HEK293T (cell line): Measurements from ENCODE around the gene INO80.

ENCODE experiments used
- CTCF ChIA-PET: fragments of 350-600 bp; formaldehyde crosslinking; extraction: SDS; loops from one replicate; lab custom pipeline; 2021; ENCODE audit warnings: antibody characterized with exemption, inconsistent platforms; lab: Yijun Ruan, JAX
- POLR2A ChIA-PET: fragments of 350-600 bp; formaldehyde crosslinking; extraction: SDS; loops from one replicate; lab custom pipeline; 2020; ENCODE audit warnings: antibody characterized with exemption, inconsistent platforms; lab: Yijun Ruan, JAX
- DNase-seq: peaks from one replicate; pipeline ENCODE4 v3.0.0; 2012; ENCODE audit warnings: mixed read lengths; ENCODE audit errors: extremely low spot score
- ARNT ChIP-seq: fragments of 450-650 bp; IDR thresholded peaks from 2 replicates; pipeline ENCODE4 v1.6.1; 2017; ENCODE audit warnings: mild to moderate bottlenecking
- BHLHE40 ChIP-seq: fragments of 450-650 bp; IDR thresholded peaks from 2 replicates; pipeline ENCODE4 v1.6.1; 2016; ENCODE audit warnings: mild to moderate bottlenecking, moderate library complexity, borderline replicate concordance
- CTBP1 ChIP-seq: fragments of 450-650 bp; IDR thresholded peaks from 2 replicates; pipeline ENCODE4 v1.6.1; 2016; ENCODE audit warnings: borderline replicate concordance
- ELF4 ChIP-seq: fragments of 450-650 bp; IDR thresholded peaks from 2 replicates; pipeline ENCODE4 v1.6.1; 2017; ENCODE audit warnings: antibody characterized with exemption
- FOXA1 ChIP-seq: fragments of 450-650 bp; IDR thresholded peaks from 2 replicates; pipeline ENCODE4 v1.6.1; 2016; ENCODE audit warnings: mild to moderate bottlenecking
- FOXK2 ChIP-seq: fragments of 450-650 bp; IDR thresholded peaks from 2 replicates; pipeline ENCODE4 v1.6.1; 2016; ENCODE audit warnings: mild to moderate bottlenecking
- FOXM1 ChIP-seq: fragments of 450-650 bp; IDR thresholded peaks from 2 replicates; pipeline ENCODE4 v1.6.1; 2017; ENCODE audit warnings: mild to moderate bottlenecking, borderline replicate concordance
- HDGF ChIP-seq: fragments of 450-650 bp; IDR thresholded peaks from 2 replicates; pipeline ENCODE4 v1.6.1; 2017; ENCODE audit warnings: antibody characterized with exemption, borderline replicate concordance
- L3MBTL2 ChIP-seq: fragments of 450-650 bp; conservative IDR thresholded peaks from 2 replicates; pipeline ENCODE4 v1.6.1; 2016; ENCODE audit warnings: mild to moderate bottlenecking
- LEF1 ChIP-seq: fragments of 450-650 bp; IDR thresholded peaks from 2 replicates; pipeline ENCODE4 v1.6.1; 2017; ENCODE audit warnings: mild to moderate bottlenecking, borderline replicate concordance
- NFRKB ChIP-seq: fragments of 450-650 bp; IDR thresholded peaks from 2 replicates; pipeline ENCODE4 v1.6.1; 2016; ENCODE audit warnings: mild to moderate bottlenecking, moderate library complexity
- SP1 ChIP-seq: fragments of 450-650 bp; IDR thresholded peaks from 2 replicates; pipeline ENCODE4 v1.6.1; 2017
- SUZ12 ChIP-seq: fragments of 450-650 bp; IDR thresholded peaks from 2 replicates; pipeline ENCODE4 v1.6.1; 2016; ENCODE audit warnings: mild to moderate bottlenecking
- TARDBP ChIP-seq: fragments of 450-650 bp; IDR thresholded peaks from 2 replicates; pipeline ENCODE4 v1.6.1; 2016
- ZNF384 ChIP-seq: fragments of 450-650 bp; IDR thresholded peaks from 2 replicates; pipeline ENCODE4 v1.6.1; 2016
- TF ChIP-seq, protein P1 (sequence below): fragments of 450-650 bp; IDR thresholded peaks from 2 replicates; pipeline ENCODE4 v1.6.1; 2016

INO80 gene

DNA sequence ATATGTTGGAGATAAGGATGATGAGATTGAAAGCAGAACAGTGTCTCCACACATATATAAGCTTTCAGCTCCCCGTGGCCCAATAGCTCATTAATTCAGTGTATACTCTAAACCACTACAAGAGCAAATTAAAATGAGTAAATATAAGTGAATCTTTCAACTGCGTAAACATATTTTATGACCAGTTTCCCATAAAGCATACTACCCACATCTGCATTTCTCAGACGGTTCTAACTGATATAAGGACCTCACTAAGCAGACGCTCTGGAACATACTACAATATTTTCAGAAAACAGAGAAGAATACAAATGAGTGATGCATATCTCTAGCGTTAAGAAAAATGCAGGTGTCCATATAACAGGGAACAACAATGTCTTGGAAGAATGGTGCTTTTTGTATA lies 73.2 kb downstream of the INO80 start:
- POLR2A ChIA-PET, result interaction anchor here (1.0 kb wide), 1 partner anchor 90 kb away, joined by 3 read pairs; the partner anchor contains the start of gene CHAC1
- CTCF ChIA-PET, result interaction anchor here (0.6 kb wide), 1 partner anchor 405 kb away, joined by 3 read pairs; no protein-coding TSS in a partner anchor
- no peak for TF ChIP-seq HDGF
- no peak for TF ChIP-seq BHLHE40
- TF ChIP-seq FOXK2, result no peak
- no peak for TF ChIP-seq CTBP1
- TF ChIP-seq, protein P1, sequence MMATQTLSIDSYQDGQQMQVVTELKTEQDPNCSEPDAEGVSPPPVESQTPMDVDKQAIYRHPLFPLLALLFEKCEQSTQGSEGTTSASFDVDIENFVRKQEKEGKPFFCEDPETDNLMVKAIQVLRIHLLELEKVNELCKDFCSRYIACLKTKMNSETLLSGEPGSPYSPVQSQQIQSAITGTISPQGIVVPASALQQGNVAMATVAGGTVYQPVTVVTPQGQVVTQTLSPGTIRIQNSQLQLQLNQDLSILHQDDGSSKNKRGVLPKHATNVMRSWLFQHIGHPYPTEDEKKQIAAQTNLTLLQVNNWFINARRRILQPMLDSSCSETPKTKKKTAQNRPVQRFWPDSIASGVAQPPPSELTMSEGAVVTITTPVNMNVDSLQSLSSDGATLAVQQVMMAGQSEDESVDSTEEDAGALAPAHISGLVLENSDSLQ, result no peak
- no peak for TF ChIP-seq TARDBP
- TF ChIP-seq ZNF384, result no peak
- TF ChIP-seq ELF4, result no peak
- TF ChIP-seq SP1, result no peak
- no peak for TF ChIP-seq SUZ12
- no peak for TF ChIP-seq LEF1
- TF ChIP-seq FOXA1, result no peak
- DNase-seq, result no peak

DNA sequence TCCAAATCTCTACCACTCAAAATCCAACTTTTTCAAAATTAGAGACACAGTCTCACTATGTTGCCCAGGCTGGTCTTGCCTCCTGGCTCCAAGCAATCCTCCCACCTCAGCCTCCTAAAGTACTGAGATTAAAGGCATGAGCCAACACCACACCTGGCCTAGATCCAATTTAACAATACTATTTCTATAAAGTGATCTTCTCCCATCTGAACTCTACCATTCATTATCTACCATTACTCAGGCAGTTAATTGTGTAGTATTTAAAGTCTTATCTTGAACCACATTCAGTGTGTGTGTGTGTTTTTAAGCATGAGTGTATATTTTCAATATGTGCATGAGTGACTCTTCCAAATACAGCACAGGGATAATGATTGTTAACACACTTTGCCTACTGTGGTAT lies 77.0 kb downstream of the INO80 start:
- ChIA-PET POLR2A (no interaction called here), CTCF (no interaction called here)
- TF ChIP-seq LEF1 (no peak), ELF4 (no peak), TARDBP (no peak), FOXK2 (no peak), CTBP1 (no peak), L3MBTL2 (no peak)
- DNase-seq, result no peak

DNA sequence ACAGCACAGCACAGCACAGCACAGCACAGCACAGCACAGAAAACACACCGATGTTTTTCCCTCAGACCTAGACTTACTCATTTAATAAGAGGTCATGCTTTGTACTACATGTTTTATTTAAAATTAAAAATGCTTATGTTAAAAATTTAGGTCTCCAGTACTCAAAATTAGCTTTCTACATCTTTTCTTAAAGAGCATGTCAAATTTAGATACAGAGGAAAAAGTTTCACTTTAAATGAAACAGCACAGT lies 84.1 kb downstream of the INO80 start:
- TF ChIP-seq NFRKB (no peak), TARDBP (no peak)
- CTCF ChIA-PET, result no interaction called here
- POLR2A ChIA-PET, result no interaction called here

DNA sequence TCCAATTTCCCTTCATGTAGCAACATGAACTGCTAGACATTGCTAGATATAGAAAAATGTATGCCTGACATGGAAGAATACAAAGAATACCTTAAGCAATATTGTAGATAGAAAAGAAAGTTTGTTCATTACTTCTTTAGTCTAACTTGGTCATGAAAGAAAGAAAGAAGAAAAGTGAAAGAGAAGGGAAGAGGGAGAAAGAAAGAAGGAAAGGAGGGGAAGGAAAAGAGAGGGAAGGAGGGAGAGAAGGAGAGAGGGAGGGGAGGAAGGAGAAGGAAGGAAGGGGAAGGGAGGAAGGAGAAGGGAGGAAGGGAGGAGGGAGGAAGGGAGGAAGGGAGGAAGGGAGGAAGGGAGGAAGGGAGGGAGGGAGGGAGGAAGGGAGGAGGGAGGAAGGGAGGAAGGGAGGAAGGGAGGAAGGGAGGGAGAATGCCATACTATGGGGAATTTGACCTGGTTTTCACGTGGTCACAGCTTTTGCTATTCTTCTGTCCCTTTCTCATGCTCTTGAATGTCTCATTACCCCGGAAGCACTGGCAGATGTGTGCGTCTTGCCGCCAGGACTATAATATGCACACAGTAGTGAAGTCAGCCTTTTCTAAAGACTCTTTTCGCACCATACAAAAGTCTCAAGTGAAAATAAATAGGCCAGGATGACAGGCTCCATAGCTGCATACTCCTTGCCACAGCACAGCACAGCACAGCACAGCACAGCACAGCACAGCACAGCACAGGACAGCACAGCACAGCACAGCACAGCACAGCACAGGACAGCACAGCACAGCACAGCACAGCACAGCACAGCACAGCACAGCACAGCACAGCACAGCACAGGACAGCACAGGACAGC lies 84.6 kb downstream of the INO80 start:
- ChIA-PET CTCF (no interaction called here), POLR2A (interaction anchor here (1.3 kb wide), 1 partner anchor 79 kb away, joined by 6 read pairs; the partner anchor contains the start of gene CHAC1)
- no peak for TF ChIP-seq ARNT
- no peak for TF ChIP-seq CTBP1
- no peak for TF ChIP-seq NFRKB
- TF ChIP-seq SUZ12, result no peak
- TF ChIP-seq L3MBTL2, result no peak
- TF ChIP-seq SP1, result no peak
- no peak for TF ChIP-seq FOXM1
- no peak for TF ChIP-seq ELF4
- no peak for TF ChIP-seq FOXA1
- TF ChIP-seq BHLHE40, result no peak
- TF ChIP-seq HDGF, result no peak
- TF ChIP-seq, protein P1, result no peak
- TF ChIP-seq LEF1, result no peak
- no peak for DNase-seq

More for the DNA sequence above, 84.1 kb downstream of the INO80 start:
- no peak for DNase-seq

DNA sequence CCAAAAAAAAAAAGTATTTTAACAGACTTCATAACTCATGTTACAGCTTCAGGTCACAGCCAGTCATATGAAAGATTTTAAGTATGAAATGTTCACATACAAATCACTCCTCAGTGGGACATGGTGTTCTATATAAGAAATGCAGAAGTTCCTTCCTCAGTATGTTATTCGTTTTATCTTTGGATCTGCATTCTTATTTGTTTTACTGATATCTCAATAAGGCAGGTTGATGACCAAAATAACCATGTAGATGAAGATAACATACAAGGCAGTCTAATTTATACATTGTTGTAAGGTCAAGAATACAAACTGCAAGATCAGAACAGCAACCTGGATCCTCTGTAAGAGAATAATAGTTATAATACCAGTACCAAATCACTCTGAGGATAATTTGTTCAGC lies 87.2 kb downstream of the INO80 start:
- DNase-seq, result no peak
- no peak for TF ChIP-seq L3MBTL2
- CTCF ChIA-PET, result interaction anchor here (0.6 kb wide), 1 partner anchor 91 kb away, joined by 3 read pairs; no protein-coding TSS in a partner anchor
- POLR2A ChIA-PET, result no interaction called here

DNA sequence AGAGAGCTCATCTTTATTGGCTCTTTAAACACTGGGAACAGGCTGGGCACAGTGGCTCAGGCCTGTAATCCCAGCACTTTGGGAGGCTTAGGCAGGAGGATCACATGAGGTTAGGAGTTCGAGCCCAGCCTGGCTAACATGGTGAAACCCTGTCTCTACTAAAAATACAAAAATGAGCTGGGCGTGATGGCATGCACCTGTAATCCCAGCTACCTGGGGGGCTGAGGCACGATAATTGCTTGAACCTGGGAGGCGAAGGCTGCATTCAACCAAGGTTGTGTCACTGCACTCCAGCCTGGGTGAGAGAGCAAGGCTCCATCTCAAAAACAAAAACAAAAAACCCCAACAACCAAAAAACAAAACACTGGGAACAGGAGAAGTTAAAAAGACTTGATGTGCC lies 90.7 kb downstream of the INO80 start:
- ChIA-PET POLR2A (no interaction called here), CTCF (no interaction called here)
- TF ChIP-seq FOXK2 (no peak), FOXM1 (no peak), FOXA1 (no peak), ELF4 (no peak), HDGF (no peak), NFRKB (no peak), TARDBP (no peak), LEF1 (no peak), CTBP1 (no peak), L3MBTL2 (no peak), SP1 (no peak), ZNF384 (no peak), ARNT (no peak)
- no peak for DNase-seq

DNA sequence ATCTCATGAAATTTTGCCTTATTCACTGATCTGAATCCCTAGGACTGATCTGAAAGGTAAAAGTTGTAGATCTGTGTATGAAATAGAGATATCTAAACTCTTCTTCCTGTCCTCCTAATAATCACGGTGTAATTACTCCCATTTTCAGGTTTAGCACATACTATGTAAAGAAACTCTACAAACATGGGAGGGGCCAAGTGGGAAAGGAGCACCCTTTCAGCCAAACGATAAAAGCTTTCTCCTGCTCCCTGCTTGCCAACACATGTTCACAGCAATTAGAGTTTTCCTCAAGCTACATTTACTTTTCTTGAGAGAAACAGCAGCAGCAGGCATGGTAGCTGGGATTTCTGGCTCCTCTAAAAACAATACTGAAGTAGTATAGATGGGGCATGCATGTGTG lies 91.2 kb downstream of the INO80 start:
- POLR2A ChIA-PET, result no interaction called here
- CTCF ChIA-PET, result no interaction called here
- TF ChIP-seq TARDBP, result no peak
- TF ChIP-seq LEF1, result no peak
- TF ChIP-seq ARNT, result no peak
- TF ChIP-seq, protein P1, result no peak
- no peak for DNase-seq
